PC-3 (cell line): Measurements from ENCODE around the gene CDH13. TPM values are rescaled to one million over a fixed set of nuclear protein-coding genes. Genes with fewer than 3 reads are reported as not detected.

Source experiments
- ATAC-seq: fragments of 200-7000 bp; cut with Tn5 transposase; 2 replicates; pipeline ENCODE4 v1.9.1; 2020; ENCODE audit warnings: mild to moderate bottlenecking, moderate library complexity
- BruUV-seq: library from RNA; stranded (reverse); fragments of 400-500 nt; replicated peaks from 2 replicates; lab custom pipeline; 2021; lab: Mats Ljungman, UMichigan
- CTCF ChIA-PET: fragments of 300-600 bp; sonication (Branson Sonifier 250); formaldehyde crosslinking; loops from one replicate; lab custom pipeline; 2022; ENCODE audit warnings: antibody characterized with exemption; lab: Charles Lee
- POLR2A ChIA-PET: fragments of 300-600 bp; sonication (Branson Sonifier 250); formaldehyde crosslinking; loops from one replicate; lab custom pipeline; 2022; ENCODE audit warnings: antibody characterized with exemption; ENCODE audit not compliant: unreplicated experiment; lab: Charles Lee
- DNase-seq: peaks from one replicate; pipeline ENCODE4 v3.0.0-alpha.2; 2015
- H2AFZ ChIP-seq: fragments of 300-600 bp; sonication (generic); 2 replicates; pipeline ENCODE4 v1.6.0; 2016; ENCODE audit warnings: antibody characterized with exemption, low read length
- H3F3A ChIP-seq: fragments of 300-600 bp; sonication (generic); one replicate; pipeline ENCODE4 v1.6.0; 2017; ENCODE audit warnings: antibody characterized with exemption, low read length, control low read depth, mild to moderate bottlenecking; ENCODE audit not compliant: unreplicated experiment
- H3K27ac ChIP-seq: fragments of 300-600 bp; sonication (generic); 2 replicates; pipeline ENCODE4 v1.5.1; 2016; ENCODE audit warnings: mild to moderate bottlenecking, low read length
- H3K27me3 ChIP-seq: fragments of 300-600 bp; sonication (generic); 2 replicates; pipeline ENCODE4 v1.6.1; 2016; ENCODE audit warnings: low read length, mixed read lengths
- H3K36me3 ChIP-seq: fragments of 300-600 bp; sonication (generic); 2 replicates; pipeline ENCODE4 v1.6.1; 2016; ENCODE audit warnings: low read depth, mixed run types, low read length, mixed read lengths
- H3K4me1 ChIP-seq: fragments of 300-600 bp; sonication (generic); 2 replicates; pipeline ENCODE4 v1.5.1; 2016; ENCODE audit warnings: low read length; ENCODE audit not compliant: insufficient read depth
- H3K4me2 ChIP-seq: fragments of 300-600 bp; sonication (generic); 2 replicates; pipeline ENCODE4 v1.6.0; 2016; ENCODE audit warnings: low read length
- H3K4me3 ChIP-seq: fragments of 300-600 bp; sonication (generic); 2 replicates; pipeline ENCODE4 v1.5.1; 2016; ENCODE audit warnings: mild to moderate bottlenecking, low read length, mixed read lengths
- H3K79me2 ChIP-seq: fragments of 300-600 bp; sonication (generic); 2 replicates; pipeline ENCODE4 v1.6.1; 2017; ENCODE audit warnings: low read length, mixed read lengths
- H3K9ac ChIP-seq: fragments of 300-600 bp; sonication (generic); 2 replicates; pipeline ENCODE4 v1.6.0; 2016; ENCODE audit warnings: mild to moderate bottlenecking, low read length
- H3K9me2 ChIP-seq: fragments of 300-600 bp; sonication (generic); replicated peaks from 2 replicates; pipeline ENCODE4 v1.6.1; 2016; ENCODE audit warnings: mixed run types, low read length, mixed read lengths
- H3K9me3 ChIP-seq: fragments of 300-600 bp; sonication (generic); 2 replicates; pipeline ENCODE4 v1.6.1; 2016; ENCODE audit warnings: low read length, mixed read lengths
- H4K20me1 ChIP-seq: fragments of 300-600 bp; sonication (generic); 2 replicates; pipeline ENCODE4 v1.6.1; 2016; ENCODE audit warnings: low read length, mixed read lengths
- EZH2 ChIP-seq: fragments of 300-600 bp; sonication (generic); IDR thresholded peaks from one replicate; pipeline ENCODE4 v1.6.1; 2017; ENCODE audit warnings: antibody characterized with exemption, mild to moderate bottlenecking, low read length; ENCODE audit not compliant: unreplicated experiment
- EZH2phosphoT487 ChIP-seq: fragments of 300-600 bp; sonication (generic); IDR thresholded peaks from 2 replicates; pipeline ENCODE4 v1.6.1; 2018; ENCODE audit warnings: mild to moderate bottlenecking, antibody characterized with exemption, low read length, borderline replicate concordance
- intact Hi-C: fragments of 100-400 bp; cut with micrococcal nuclease; formaldehyde crosslinking; loops from 2 replicates; pipeline ENCODE4 v1.9.0; 2023
- total RNA-seq: library from RNA; depleted of rRNA; stranded (reverse); fragments of >200 nt; gene quantifications from 2 replicates; pipeline ENCODE4 v1.2.3, GENCODE V29; 2014
- TF ChIP-seq, protein P1 (sequence below): fragments of 300-600 bp; sonication (generic); conservative IDR thresholded peaks from 2 replicates; pipeline ENCODE4 v1.5.1; 2017; ENCODE audit warnings: antibody characterized with exemption, low read depth, mild to moderate bottlenecking, low read length

The CDH13 gene
- total RNA-seq, 1 experiment from 2014 or later: 0.36 TPM

DNA sequence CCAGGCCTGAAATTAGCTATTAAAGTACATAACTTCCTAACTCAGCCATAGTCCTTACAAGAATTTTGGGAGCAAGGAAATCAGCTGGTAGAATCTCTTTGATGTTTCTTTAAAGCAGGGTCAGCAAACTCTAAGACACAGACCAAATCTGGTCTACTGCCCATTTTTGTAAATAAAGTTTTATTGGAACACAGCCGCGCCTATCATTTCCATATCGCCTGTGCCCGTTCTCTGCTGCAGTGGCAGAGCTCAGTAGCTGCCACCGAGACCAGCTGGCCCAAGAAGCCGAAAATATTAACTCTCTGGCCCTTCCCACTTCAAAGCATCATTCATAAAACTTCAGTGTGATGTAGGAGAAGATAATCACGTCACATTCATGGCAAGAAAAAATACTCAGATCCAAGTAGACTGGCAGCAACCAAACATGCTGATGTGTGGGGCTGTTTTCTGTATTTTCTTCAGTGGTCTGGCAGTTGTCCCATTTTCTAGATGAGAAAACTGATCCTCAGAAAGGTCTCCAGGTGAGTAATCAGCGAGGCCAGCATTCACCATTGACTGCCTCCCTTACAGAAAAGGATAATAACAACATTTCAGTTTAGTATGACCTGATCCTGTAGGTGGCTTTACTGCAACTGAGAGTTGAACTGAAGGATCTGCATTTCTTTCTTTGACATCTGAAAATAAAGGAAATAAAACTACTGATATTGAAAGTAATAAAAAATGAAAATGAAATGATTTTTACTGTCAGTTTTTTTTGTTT lies 1163.1 kb downstream of the CDH13 start:
- intact Hi-C loops: no loop called here
- H3K36me3 ChIP-seq: no peaks in the 10 kb centered on the region
- no peak for DNase-seq
- H3K4me3 ChIP-seq: no peak overlapping the region
- CTCF ChIA-PET: no interaction called here
- H3F3A ChIP-seq: no peaks in the 10 kb centered on the region
- POLR2A ChIA-PET: no interaction called here
- no TSS peak for BruUV-seq
- H3K9ac ChIP-seq: no peak overlapping the region
- no peak for ATAC-seq
- H3K4me1 ChIP-seq: no peaks in the 10 kb centered on the region
- no peaks in the 10 kb centered on the region for H3K79me2 ChIP-seq
- H2AFZ ChIP-seq: no peak overlapping the region
- no peaks in the 10 kb centered on the region for H3K27me3 ChIP-seq
- TF ChIP-seq EZH2 (no peak), EZH2phosphoT487 (no peak)
- H3K9me3 ChIP-seq: no peaks in the 10 kb centered on the region
- no peak overlapping the region for H3K27ac ChIP-seq
- no peak overlapping the region for H3K4me2 ChIP-seq
- no peaks in the 10 kb centered on the region for H4K20me1 ChIP-seq
- no peaks in the 10 kb centered on the region for H3K9me2 ChIP-seq

DNA sequence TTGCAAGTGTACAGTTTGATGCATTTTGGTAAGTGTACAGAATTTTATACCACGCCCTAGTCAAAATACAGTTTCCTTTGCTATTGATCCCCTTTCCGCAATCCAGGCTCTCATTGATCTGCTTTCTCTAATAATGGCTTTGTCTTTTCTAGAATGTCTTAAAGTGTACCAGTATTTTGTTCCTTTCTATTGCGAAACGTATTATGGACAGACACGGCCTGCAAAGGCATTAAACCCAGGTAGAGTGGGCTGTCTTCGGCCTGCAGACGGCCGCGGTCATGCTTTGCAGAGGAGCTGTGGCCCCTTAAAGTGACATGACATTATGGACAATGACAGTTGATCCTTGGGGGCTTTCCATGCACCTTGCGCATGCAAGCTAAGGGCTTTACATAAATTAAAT lies 1165.1 kb downstream of the CDH13 start:
- H3K4me2 ChIP-seq: no peak overlapping the region
- no peaks in the 10 kb centered on the region for H4K20me1 ChIP-seq
- H3K9me2 ChIP-seq: no peaks in the 10 kb centered on the region
- ATAC-seq (no peak), DNase-seq (no peak)
- H3K9me3 ChIP-seq: no peaks in the 10 kb centered on the region
- peaks cover 8% of the 10 kb centered on the region for H3K4me1 ChIP-seq
- intact Hi-C loops: no loop called here
- no TSS peak for BruUV-seq
- no peak overlapping the region for H3K9ac ChIP-seq
- H2AFZ ChIP-seq: no peak overlapping the region
- no peaks in the 10 kb centered on the region for H3K27me3 ChIP-seq
- ChIA-PET CTCF (no interaction called here), POLR2A (no interaction called here)
- no peaks in the 10 kb centered on the region for H3K36me3 ChIP-seq
- no peaks in the 10 kb centered on the region for H3K79me2 ChIP-seq
- no peak overlapping the region for H3K4me3 ChIP-seq
- no peak overlapping the region for H3K27ac ChIP-seq
- no peaks in the 10 kb centered on the region for H3F3A ChIP-seq
- TF ChIP-seq EZH2phosphoT487 (no peak), EZH2 (no peak)
- TF ChIP-seq, protein P1, sequence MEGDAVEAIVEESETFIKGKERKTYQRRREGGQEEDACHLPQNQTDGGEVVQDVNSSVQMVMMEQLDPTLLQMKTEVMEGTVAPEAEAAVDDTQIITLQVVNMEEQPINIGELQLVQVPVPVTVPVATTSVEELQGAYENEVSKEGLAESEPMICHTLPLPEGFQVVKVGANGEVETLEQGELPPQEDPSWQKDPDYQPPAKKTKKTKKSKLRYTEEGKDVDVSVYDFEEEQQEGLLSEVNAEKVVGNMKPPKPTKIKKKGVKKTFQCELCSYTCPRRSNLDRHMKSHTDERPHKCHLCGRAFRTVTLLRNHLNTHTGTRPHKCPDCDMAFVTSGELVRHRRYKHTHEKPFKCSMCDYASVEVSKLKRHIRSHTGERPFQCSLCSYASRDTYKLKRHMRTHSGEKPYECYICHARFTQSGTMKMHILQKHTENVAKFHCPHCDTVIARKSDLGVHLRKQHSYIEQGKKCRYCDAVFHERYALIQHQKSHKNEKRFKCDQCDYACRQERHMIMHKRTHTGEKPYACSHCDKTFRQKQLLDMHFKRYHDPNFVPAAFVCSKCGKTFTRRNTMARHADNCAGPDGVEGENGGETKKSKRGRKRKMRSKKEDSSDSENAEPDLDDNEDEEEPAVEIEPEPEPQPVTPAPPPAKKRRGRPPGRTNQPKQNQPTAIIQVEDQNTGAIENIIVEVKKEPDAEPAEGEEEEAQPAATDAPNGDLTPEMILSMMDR: no peak

DNA sequence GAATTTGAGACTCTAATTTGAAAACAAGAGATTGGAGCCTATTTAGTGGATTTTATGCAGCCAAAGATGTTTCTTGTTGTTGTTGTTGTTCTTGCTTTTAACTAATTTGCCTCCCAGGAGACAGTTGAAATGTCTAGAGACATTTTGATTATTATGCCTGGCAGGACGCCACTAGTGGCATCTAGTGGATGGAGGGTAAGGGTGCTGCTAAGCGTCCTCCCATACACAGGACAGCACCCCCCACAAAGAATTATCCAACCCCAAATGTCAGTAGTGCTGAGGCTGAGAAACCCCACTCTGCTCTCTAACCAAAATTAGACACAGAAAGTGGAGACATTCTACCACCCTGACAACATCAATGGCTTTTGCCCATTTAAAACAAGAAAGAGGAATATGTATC lies 1165.6 kb downstream of the CDH13 start:
- H4K20me1 ChIP-seq: no peaks in the 10 kb centered on the region
- no peak for ATAC-seq

More for the DNA sequence above, 1165.6 kb downstream of the CDH13 start:
- H3K36me3 ChIP-seq: no peaks in the 10 kb centered on the region
- H3K79me2 ChIP-seq: no peaks in the 10 kb centered on the region
- no peak for TF ChIP-seq EZH2
- TF ChIP-seq, protein P1: no peak
- no peak for TF ChIP-seq EZH2phosphoT487
- DNase-seq: no peak
- no peaks in the 10 kb centered on the region for H3K27me3 ChIP-seq
- POLR2A ChIA-PET: no interaction called here
- no peaks in the 10 kb centered on the region for H3F3A ChIP-seq
- intact Hi-C loops: no loop called here
- no peak overlapping the region for H3K4me3 ChIP-seq
- H3K9me2 ChIP-seq: no peaks in the 10 kb centered on the region
- no peaks in the 10 kb centered on the region for H3K9me3 ChIP-seq
- BruUV-seq: no TSS peak
- H3K4me1 ChIP-seq: peaks cover 9% of the 10 kb centered on the region
- H3K9ac ChIP-seq: no peak overlapping the region
- no peak overlapping the region for H3K4me2 ChIP-seq
- H3K27ac ChIP-seq: no peak overlapping the region
- CTCF ChIA-PET: no interaction called here
- H2AFZ ChIP-seq: no peak overlapping the region
